ENCODE data around the gene BCL2L13.

GRCh38 chr22:17769013-17769715 lies 130.6 kb downstream of the BCL2L13 start:
- TF ChIP-seq, protein P1, sequence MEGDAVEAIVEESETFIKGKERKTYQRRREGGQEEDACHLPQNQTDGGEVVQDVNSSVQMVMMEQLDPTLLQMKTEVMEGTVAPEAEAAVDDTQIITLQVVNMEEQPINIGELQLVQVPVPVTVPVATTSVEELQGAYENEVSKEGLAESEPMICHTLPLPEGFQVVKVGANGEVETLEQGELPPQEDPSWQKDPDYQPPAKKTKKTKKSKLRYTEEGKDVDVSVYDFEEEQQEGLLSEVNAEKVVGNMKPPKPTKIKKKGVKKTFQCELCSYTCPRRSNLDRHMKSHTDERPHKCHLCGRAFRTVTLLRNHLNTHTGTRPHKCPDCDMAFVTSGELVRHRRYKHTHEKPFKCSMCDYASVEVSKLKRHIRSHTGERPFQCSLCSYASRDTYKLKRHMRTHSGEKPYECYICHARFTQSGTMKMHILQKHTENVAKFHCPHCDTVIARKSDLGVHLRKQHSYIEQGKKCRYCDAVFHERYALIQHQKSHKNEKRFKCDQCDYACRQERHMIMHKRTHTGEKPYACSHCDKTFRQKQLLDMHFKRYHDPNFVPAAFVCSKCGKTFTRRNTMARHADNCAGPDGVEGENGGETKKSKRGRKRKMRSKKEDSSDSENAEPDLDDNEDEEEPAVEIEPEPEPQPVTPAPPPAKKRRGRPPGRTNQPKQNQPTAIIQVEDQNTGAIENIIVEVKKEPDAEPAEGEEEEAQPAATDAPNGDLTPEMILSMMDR (IDR thresholded peaks at IDR 0.05) = no peak
- TF ChIP-seq POLR2A (IDR thresholded peaks at IDR 0.05) = no peak

Measured in uterus (tissue), 2 donors.